CD14-positive monocyte (primary cell): Measurements from ENCODE around the gene DLEC1. TPM values are rescaled to one million over a fixed set of nuclear protein-coding genes. Genes with fewer than 3 reads are reported as not detected.
A peak's percentile ranks its signal among the peaks of the same experiment; 100 is the strongest.

Experiments
- DNase-seq, 3 donors: peaks; one replicate each; pipeline ENCODE4 v3.0.0-alpha.2; 2011 to 2022
- H2AFZ ChIP-seq: 2 replicates; pipeline ENCODE4 v1.6.0; 2012; ENCODE audit warnings: mild to moderate bottlenecking, low read depth, low read length, inconsistent platforms; ENCODE audit not compliant: insufficient read depth, poor library complexity, severe bottlenecking
- H3K27ac ChIP-seq, 2 donors: 1 replicate in 1 of 2; 2 replicates in 1 of 2; pipeline ENCODE4 v1.5.1; 2012 to 2013; ENCODE audit warnings: low read length in 2 of 2, control low read depth in 1 of 2, inconsistent platforms in 1 of 2, low read depth in 1 of 2, mild to moderate bottlenecking in 1 of 2
- H3K27me3 ChIP-seq, 2 donors: one replicate each; pipeline versions ENCODE4 v1.6.0 to v1.6.1; 2011 to 2013; ENCODE audit warnings: low read length in 2 of 2; ENCODE audit not compliant: control insufficient read depth in 2 of 2, insufficient read depth in 2 of 2
- H3K36me3 ChIP-seq, 2 donors: replicated peaks in 1 of 2; 1 replicate in 1 of 2; 2 replicates in 1 of 2; pipeline versions ENCODE4 v1.5.1 to v1.6.1; 2012 to 2013; ENCODE audit warnings: low read length in 2 of 2, control low read depth in 1 of 2, inconsistent platforms in 1 of 2, mild to moderate bottlenecking in 1 of 2; ENCODE audit not compliant: insufficient read depth in 2 of 2, control insufficient read depth in 1 of 2
- H3K4me1 ChIP-seq, 2 donors: 1 replicate in 1 of 2; 2 replicates in 1 of 2; pipeline versions ENCODE4 v1.5.1 to v1.6.1; 2012 to 2013; ENCODE audit warnings: low read length in 2 of 2, control low read depth in 1 of 2, inconsistent platforms in 1 of 2, mild to moderate bottlenecking in 1 of 2, moderate library complexity in 1 of 2; ENCODE audit not compliant: insufficient read depth in 2 of 2, control insufficient read depth in 1 of 2
- H3K4me2 ChIP-seq: replicated peaks from 2 replicates; pipeline ENCODE3; 2012; ENCODE audit warnings: low read length, moderate library complexity, mild to moderate bottlenecking; ENCODE audit not compliant: poor library complexity, severe bottlenecking; ENCODE audit errors: extremely low read depth
- H3K4me3 ChIP-seq, 3 experiments: fragments of 200-600 bp in 1 of 3; sonication (generic) in 1 of 3; replicated peaks in 1 of 3; 1 replicate in 2 of 3; 2 replicates in 1 of 3; pipeline ENCODE4 v1.5.1; 2011 to 2013; ENCODE audit warnings: low read length in 3 of 3, mild to moderate bottlenecking in 3 of 3, control low read depth in 2 of 3, low read depth in 2 of 3, inconsistent platforms in 1 of 3, moderate library complexity in 1 of 3
- H3K79me2 ChIP-seq: 2 replicates; pipeline ENCODE4 v1.6.0; 2012; ENCODE audit warnings: mild to moderate bottlenecking, control low read depth, inconsistent platforms, low read length, moderate library complexity; ENCODE audit not compliant: insufficient read depth
- H3K9ac ChIP-seq: 2 replicates; pipeline ENCODE4 v1.6.0; 2017; ENCODE audit warnings: low read length, mild to moderate bottlenecking; ENCODE audit not compliant: insufficient read depth, poor library complexity, severe bottlenecking
- H3K9me3 ChIP-seq, 2 donors: replicated peaks in 1 of 2; 1 replicate in 1 of 2; 2 replicates in 1 of 2; pipeline versions ENCODE4 v1.5.1 to v1.6.1; 2012 to 2013; ENCODE audit warnings: low read length in 2 of 2, control low read depth in 1 of 2; ENCODE audit not compliant: control insufficient read depth in 1 of 2, insufficient read depth in 1 of 2
- H4K20me1 ChIP-seq: 2 replicates; pipeline ENCODE4 v1.6.0; 2012; ENCODE audit warnings: mild to moderate bottlenecking, low read length, control low read depth, moderate library complexity; ENCODE audit not compliant: insufficient read depth
- H3K27ac Mint-ChIP-seq, 7 donors: one replicate each; pipeline ENCODE4 v1.8.0; 2020; ENCODE audit warnings: mild to moderate bottlenecking in 7 of 7, mixed read lengths in 7 of 7, moderate library complexity in 6 of 7, inconsistent platforms in 2 of 7
- H3K27me3 Mint-ChIP-seq, 3 donors: one replicate each; pipeline ENCODE4 v1.8.0; 2021 to 2022; ENCODE audit warnings: low read depth in 3 of 3, mild to moderate bottlenecking in 3 of 3, mixed read lengths in 3 of 3, moderate library complexity in 3 of 3, inconsistent platforms in 1 of 3
- H3K36me3 Mint-ChIP-seq, 2 donors: one replicate each; pipeline ENCODE4 v1.8.0; 2020; ENCODE audit warnings: mixed read lengths in 2 of 2, inconsistent platforms in 1 of 2, mild to moderate bottlenecking in 1 of 2
- H3K4me1 Mint-ChIP-seq: one replicate; pipeline ENCODE4 v1.8.0; 2020; ENCODE audit warnings: mild to moderate bottlenecking, mixed read lengths
- H3K4me3 Mint-ChIP-seq, 2 donors: one replicate each; pipeline ENCODE4 v1.8.0; 2020; ENCODE audit warnings: mild to moderate bottlenecking in 2 of 2, mixed read lengths in 2 of 2, moderate library complexity in 1 of 2
- H3K9me3 Mint-ChIP-seq, 7 donors: one replicate each; pipeline ENCODE4 v1.8.0; 2020 to 2022; ENCODE audit warnings: mixed read lengths in 7 of 7, mild to moderate bottlenecking in 6 of 7, moderate library complexity in 6 of 7, inconsistent platforms in 2 of 7
- WGBS: methylation state at CpG from one replicate; pipeline ENCODE4 v1.1.5; 2013; ENCODE audit warnings: missing lambda C conversion rate; ENCODE audit not compliant: insufficient coverage; 5-methylcytosine and 5-hydroxymethylcytosine counted together
- intact Hi-C, 2 donors: fragments of 100-400 bp; cut with micrococcal nuclease; formaldehyde crosslinking; loops; one replicate each; pipeline versions ENCODE4 v1.15.0 to v1.15.1; 2023
- polyA plus RNA-seq, 3 donors: library from polyadenylated mRNA; depleted of rRNA in 1 of 3; unstranded in 2 of 3; stranded (reverse) in 1 of 3; fragments of 300-500 nt in 2 of 3; fragments of >200 nt in 1 of 3; fragmentation: Illumina TruSeq in 2 of 3; gene quantifications; 1 replicate in 2 of 3; 2 replicates in 1 of 3; pipeline ENCODE4 v1.2.3, GENCODE V29; 2012 to 2021
- TF ChIP-seq, protein P1 (sequence below): fragments of 200-600 bp; IDR thresholded peaks from one replicate; pipeline ENCODE4 v1.8.0; 2022; ENCODE audit warnings: antibody characterized with exemption, mild to moderate bottlenecking

Gene DLEC1
- polyA plus RNA-seq, 3 donors, result 0.11 to 0.81 (median 0.14) TPM

DNA sequence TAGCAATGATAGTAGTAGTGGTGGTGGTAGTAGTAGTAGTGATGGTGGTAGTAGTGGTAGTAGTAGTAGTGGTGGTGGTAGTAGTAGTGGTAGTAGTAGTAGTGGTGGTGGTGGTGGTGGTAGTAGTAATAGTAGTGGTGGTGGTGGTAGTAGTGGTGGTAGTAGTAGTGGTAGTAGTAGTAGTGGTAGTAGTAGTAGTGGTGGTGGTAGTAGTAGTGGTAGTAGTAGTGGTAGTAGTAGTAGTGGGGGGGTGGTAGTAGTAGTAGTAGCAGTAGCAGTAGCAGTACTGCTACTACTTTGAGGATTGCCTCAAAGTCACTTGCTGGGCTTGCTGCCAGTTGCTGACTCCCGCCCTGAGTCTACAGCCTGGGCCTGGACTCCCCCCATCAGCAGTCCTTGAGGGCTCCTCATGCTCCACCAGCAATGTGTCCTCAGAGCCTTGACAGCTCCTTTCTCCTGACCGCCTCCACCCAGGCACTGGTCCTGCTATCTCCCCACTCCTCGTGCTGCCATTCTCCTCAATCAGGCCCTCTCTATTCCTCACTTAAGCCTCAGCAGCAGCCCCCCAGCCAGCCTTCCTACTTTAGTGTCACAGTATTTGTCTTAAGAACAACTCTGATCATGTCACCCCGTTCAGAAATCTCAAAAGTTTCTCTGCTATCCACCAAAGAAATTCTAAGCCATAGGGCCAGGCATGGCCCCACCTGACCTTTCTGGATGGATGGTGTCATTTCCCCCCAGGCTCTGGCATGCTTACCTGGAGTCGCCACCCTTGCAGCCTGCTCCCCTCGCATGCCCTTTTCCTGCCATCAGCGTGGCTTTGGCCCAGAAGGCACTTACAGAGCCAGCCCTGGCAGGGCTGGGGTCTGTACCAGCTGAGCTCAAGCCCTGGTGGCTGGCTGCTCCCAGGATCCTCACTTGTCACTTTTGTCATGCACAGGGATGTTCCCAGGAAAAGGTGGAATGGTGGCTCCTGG lies 45.6 kb downstream of the DLEC1 start:
- Histone ChIP-seq H3K36me3 (no peaks in the 10 kb centered on the region), H3K79me2 (no peaks in the 10 kb centered on the region), H3K9me3 (peaks cover 5 to 6% of the 10 kb centered on the region in 2 donors), H4K20me1 (no peaks in the 10 kb centered on the region), H3K9ac (no peak overlapping the region), H2AFZ (no peak overlapping the region), H3K4me3 (no peak overlapping the region), H3K27me3 (no peaks in the 10 kb centered on the region), H3K4me1 (no peaks in the 10 kb centered on the region), H3K4me2 (no peak overlapping the region), H3K27ac (peak overlapping the region; percentile 20 to 44)
- Mint-ChIP-seq H3K4me1 (no peaks in the 10 kb centered on the region), H3K27ac (peak overlapping the region; percentile 70 to 90 (median 77)), H3K36me3 (peaks cover 4 to 5% of the 10 kb centered on the region in 2 donors), H3K4me3 (peak overlapping the region in 1 of 2 donors; percentile 48), H3K27me3 (peaks cover 0 to 8% (median 8%) of the 10 kb centered on the region in 3 donors), H3K9me3 (peaks cover 10 to 22% (median 13%) of the 10 kb centered on the region in 7 donors)
- intact Hi-C loops, result loop anchor here in 1 of 2 donors (10.0 kb wide), 1 partner anchor 60 kb away; no protein-coding TSS in a partner anchor
- 69% methylated on average over 7 of the region's 7 CpGs for whole genome bisulfite sequencing
- TF ChIP-seq, protein P1, sequence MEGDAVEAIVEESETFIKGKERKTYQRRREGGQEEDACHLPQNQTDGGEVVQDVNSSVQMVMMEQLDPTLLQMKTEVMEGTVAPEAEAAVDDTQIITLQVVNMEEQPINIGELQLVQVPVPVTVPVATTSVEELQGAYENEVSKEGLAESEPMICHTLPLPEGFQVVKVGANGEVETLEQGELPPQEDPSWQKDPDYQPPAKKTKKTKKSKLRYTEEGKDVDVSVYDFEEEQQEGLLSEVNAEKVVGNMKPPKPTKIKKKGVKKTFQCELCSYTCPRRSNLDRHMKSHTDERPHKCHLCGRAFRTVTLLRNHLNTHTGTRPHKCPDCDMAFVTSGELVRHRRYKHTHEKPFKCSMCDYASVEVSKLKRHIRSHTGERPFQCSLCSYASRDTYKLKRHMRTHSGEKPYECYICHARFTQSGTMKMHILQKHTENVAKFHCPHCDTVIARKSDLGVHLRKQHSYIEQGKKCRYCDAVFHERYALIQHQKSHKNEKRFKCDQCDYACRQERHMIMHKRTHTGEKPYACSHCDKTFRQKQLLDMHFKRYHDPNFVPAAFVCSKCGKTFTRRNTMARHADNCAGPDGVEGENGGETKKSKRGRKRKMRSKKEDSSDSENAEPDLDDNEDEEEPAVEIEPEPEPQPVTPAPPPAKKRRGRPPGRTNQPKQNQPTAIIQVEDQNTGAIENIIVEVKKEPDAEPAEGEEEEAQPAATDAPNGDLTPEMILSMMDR, result no peak
- DNase-seq, result peak; percentile 14 to 49 (median 26)

DNA sequence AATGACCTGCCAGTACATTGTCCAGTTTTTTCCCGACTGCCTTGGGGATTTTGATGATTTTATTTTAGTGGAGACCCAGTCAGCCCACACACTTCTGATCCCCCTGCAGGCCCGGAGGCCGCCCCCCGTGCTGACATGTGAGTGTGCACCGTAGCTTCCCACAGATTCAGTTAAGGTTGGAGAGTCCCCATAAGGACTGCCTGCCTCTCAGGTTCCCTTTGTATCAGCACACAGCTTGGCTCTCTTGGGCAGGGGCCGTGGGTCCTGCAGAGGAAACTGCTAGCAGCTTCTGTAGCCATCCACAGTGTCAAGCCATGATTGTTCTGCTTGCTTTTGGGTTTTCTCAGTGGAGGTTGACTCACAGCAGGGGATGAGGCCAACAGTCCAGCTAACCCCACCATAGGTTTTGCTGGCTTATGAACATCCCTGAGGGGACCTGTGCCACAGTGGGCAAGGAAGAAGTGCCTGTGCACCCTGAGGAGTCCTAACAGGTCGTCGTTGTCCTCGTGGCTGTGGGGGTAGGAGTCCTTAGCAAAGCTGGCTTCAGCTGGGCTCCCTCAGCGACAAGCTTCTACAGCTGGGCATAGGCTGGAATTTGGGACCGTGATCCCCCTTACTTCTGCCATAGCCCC lies 46.4 kb downstream of the DLEC1 start:
- intact Hi-C loops, result loop anchor here in 1 of 2 donors (10.0 kb wide), 1 partner anchor 59 kb away; no protein-coding TSS in a partner anchor
- DNase-seq, result peak in 1 of 3 donors; percentile 33
- Histone ChIP-seq H3K4me1 (no peaks in the 10 kb centered on the region), H2AFZ (no peak overlapping the region), H3K27me3 (no peaks in the 10 kb centered on the region), H3K4me3 (no peak overlapping the region), H4K20me1 (no peaks in the 10 kb centered on the region), H3K79me2 (no peaks in the 10 kb centered on the region), H3K27ac (peak overlapping the region; percentile 20 to 44), H3K9me3 (peaks cover 5 to 6% of the 10 kb centered on the region in 2 donors), H3K4me2 (no peak overlapping the region), H3K36me3 (no peaks in the 10 kb centered on the region), H3K9ac (no peak overlapping the region)
- WGBS, result 94% methylated on average over 7 of the region's 11 CpGs
- H3K4me3 Mint-ChIP-seq, result no peak overlapping the region
- peaks cover 0 to 8% (median 7%) of the 10 kb centered on the region in 3 donors for H3K27me3 Mint-ChIP-seq
- TF ChIP-seq, protein P1, result no peak
- H3K4me1 Mint-ChIP-seq, result no peaks in the 10 kb centered on the region
- H3K27ac Mint-ChIP-seq, result peak overlapping the region in 6 of 7 donors; percentile 32 to 80 (median 60)
- peaks cover 10 to 22% (median 13%) of the 10 kb centered on the region in 7 donors for H3K9me3 Mint-ChIP-seq
- peaks cover 4 to 5% of the 10 kb centered on the region in 2 donors for H3K36me3 Mint-ChIP-seq
